VCaP (cell line): Measurements from ENCODE around the gene SLC26A8.

Source experiments
- H3K27ac ChIP-seq: fragments of 450-650 bp; 2 replicates; pipeline ENCODE4 v1.5.1; 2017
- TF ChIP-seq, protein P1 (sequence below): fragments of 450-650 bp; conservative IDR thresholded peaks from 2 replicates; pipeline ENCODE4 v1.5.1; 2017; ENCODE audit warnings: mild to moderate bottlenecking, moderate library complexity

The SLC26A8 gene

GRCh38 chr6:36062247-36062646, 37.8 kb upstream of the SLC26A8 start:
- H3K27ac ChIP-seq = no peak overlapping the region
- TF ChIP-seq, protein P1, sequence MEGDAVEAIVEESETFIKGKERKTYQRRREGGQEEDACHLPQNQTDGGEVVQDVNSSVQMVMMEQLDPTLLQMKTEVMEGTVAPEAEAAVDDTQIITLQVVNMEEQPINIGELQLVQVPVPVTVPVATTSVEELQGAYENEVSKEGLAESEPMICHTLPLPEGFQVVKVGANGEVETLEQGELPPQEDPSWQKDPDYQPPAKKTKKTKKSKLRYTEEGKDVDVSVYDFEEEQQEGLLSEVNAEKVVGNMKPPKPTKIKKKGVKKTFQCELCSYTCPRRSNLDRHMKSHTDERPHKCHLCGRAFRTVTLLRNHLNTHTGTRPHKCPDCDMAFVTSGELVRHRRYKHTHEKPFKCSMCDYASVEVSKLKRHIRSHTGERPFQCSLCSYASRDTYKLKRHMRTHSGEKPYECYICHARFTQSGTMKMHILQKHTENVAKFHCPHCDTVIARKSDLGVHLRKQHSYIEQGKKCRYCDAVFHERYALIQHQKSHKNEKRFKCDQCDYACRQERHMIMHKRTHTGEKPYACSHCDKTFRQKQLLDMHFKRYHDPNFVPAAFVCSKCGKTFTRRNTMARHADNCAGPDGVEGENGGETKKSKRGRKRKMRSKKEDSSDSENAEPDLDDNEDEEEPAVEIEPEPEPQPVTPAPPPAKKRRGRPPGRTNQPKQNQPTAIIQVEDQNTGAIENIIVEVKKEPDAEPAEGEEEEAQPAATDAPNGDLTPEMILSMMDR = no peak

DNA sequence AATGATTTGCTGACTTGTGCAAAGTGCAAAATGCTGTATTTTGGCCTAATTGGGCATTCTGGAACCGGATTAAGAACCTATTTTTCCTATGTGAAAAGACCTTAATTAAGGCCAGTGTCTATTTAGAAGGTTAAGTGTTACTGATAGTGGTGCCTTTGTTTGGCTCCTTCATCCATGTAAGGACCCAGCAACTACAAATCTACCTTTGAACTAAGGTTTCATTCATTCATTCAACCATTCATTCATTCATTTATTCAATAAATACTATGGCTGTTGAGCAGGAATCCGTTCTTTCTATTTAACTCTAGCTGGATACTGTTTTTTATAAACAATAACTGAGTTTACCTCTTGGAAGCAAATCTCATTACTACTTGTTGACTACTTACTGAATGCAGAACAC, 36.8 kb upstream of the SLC26A8 start:
- no peak overlapping the region for H3K27ac ChIP-seq
- TF ChIP-seq, protein P1 = no peak

DNA sequence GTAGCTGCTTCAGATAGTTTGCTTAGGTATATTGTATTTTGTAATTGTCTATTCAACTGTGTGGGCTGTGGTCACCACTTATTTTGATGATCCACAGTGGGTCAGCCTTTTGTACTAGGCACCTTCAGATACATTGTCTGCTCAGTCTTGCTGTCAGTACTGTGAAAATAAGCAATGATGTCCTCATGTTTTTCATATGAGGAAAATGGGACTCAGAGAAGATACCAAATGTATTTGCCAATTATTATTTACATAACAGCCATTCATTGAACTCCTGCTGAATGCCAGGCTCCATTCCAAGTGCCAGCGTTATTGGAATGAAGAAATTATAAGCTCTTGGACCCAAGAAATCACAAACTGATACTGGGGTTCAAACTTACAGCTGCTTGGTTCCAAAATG, 31.7 kb upstream of the SLC26A8 start:
- H3K27ac ChIP-seq = no peak overlapping the region
- TF ChIP-seq, protein P1 = no peak

DNA sequence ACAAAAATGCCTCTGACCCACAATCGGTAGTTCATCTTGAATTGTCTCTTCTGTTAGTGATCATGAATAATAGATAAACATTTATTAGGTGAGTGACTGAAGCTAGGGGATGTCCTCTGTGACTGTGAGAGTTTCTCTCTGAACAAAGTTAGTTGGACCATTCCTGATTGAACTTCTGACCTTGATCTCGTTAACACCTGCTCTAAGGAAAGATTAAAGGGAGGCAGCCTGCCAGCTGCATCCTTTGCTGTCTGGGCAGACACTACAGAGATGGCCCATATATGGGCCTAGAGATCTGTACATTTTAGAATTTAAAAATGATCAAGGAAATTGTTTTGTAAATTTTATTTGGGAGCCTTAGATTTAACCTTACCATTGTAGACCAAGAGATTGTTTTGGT, 30.5 kb upstream of the SLC26A8 start:
- TF ChIP-seq, protein P1 = no peak
- H3K27ac ChIP-seq = no peak overlapping the region

GRCh38 chr6:36054415-36054814, 30.0 kb upstream of the SLC26A8 start:
- no peak overlapping the region for H3K27ac ChIP-seq
- TF ChIP-seq, protein P1 = no peak

GRCh38 chr6:36053878-36054277, 29.4 kb upstream of the SLC26A8 start:
- H3K27ac ChIP-seq = no peak overlapping the region
- TF ChIP-seq, protein P1 = no peak

- H3K27ac ChIP-seq = peak overlapping the region; percentile 7; the same call in 1 of the 2 replicates
- TF ChIP-seq, protein P1 = no peak
Observed at GRCh38 chr6:36052097-36052496, 27.7 kb upstream of the SLC26A8 start.
